D341Med (cell line): ENCODE results near the gene TRPV4.

Source experiments
- DNase-seq: peaks from one replicate; pipeline ENCODE4 v3.0.0; 2012; ENCODE audit warnings: low spot score

TRPV4 gene

DNA sequence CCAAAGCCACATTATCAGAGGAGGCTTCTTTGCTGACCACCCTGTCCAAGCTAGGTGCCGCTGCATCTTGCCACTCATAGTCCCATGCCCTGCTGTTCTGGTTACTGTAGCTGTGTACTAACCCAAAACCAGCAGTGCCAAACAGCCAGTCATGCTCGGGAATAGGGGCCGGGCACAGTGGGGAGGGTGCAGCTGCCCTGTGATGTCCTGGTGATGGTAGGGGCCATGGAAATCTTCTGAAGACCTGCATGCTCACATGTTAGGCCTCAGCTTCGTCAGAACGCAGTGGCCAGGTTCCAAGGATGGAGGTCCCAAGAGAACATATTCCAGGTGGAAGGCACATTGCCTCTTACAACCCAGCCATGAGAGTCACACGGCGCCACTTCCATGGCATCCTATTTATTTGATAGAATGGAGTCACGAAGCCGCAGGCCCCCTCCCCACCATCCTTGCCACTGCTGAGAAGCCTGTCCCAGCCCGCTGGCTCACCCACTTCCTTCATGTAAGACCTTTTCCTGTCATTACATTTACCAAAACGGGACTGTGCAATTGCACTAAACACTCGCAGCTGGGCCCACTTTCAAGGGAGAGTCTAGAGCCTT is 71.0 kb downstream of the TRPV4 start:
- DNase-seq, result peak; percentile 18

GRCh38 chr12:109760930-109761921 is 72.0 kb downstream of the TRPV4 start:
- DNase-seq, result peak; percentile 22

DNA sequence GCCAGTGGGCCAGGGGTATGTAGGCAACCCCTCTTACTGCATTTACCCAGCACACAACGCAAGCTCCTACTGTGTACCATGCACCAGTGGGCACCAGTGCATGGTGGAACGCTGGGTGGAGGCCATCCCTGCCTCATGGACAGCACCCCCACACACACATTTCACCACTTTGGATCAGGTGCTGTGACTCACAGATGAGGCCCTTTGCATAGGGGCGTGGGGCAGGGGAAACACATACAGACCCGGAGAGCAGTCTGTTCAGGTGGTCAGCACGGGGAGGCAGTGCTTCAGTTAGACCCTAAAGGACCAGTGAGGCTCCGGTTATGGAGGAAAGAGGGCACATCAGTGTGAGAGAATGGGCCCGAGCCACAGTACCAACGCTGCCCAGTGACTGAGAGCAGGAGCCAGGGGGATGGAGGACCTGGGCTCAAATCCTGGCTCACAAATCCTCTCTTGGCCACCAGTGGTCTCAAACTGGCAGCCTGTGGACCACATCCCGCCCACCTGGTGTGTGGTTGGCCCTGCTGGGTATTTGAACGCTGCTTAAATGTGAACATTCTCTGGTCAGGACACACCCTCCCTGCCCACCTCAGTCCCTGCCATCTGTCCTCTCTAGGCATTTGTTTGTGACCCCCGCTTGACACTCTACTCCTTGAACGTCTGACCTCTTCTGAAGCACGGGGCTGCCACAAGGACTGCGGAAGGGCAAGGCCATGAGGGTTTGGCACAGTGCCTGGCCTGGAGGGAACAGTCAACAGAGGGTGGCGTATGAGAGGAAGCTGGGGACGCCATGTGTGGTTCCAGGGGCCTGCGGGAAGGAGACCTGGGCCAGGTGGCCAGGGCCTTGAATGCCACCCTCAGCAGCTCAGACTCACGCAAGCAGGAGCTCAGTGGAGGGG is 72.9 kb downstream of the TRPV4 start:
- DNase-seq, result peak; percentile 19

- DNase-seq, result no peak
Observed at GRCh38 chr12:109759595-109759994, 73.6 kb downstream of the TRPV4 start.

DNA sequence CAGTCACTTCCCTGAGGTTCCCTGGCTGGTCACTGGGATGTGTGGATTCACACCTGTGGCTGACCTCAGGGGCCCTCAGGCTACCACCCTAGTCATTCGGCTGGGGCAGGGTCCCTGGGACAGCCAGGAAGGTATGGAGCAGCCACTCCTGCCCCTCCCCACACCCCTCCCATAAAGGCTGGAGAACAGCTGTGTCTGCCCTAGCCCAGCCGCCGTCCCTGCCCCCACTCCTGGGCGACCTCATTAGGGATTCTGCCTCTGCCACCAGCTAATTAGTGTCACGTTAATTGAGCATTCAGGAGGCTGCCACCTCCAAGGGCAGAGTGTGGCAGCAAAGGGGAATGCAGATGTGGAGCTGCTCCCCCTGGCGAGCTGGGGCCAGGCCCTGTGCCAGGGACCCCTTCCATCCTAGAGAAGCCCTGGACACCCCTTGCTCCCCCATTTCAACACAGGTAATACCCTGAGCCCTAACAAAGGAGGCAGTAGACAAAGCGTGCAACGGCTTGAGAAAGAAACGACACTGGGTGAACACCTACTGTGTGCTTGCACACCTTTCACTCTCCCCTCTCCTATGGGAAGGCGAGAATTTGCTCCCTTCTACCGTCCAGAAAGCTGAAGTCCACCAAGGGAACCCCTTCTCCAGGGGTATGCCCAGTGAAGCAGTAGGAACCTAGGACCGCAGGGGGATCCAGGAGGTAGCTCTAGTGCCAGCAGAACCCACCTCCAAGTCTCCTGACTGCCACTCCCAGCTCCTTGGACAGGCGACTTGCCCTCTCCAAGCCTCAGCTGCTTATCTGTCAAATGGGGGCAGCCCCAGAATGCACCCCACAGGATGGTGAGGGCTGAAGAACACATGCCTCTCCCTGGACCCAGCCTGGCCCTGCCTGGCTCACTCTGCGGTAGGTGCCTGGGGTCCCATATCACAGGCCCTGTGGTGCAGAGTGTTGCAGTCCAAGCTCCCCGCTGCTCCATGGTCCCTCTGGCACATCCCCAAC is 74.5 kb downstream of the TRPV4 start:
- DNase-seq, result no peak

DNA sequence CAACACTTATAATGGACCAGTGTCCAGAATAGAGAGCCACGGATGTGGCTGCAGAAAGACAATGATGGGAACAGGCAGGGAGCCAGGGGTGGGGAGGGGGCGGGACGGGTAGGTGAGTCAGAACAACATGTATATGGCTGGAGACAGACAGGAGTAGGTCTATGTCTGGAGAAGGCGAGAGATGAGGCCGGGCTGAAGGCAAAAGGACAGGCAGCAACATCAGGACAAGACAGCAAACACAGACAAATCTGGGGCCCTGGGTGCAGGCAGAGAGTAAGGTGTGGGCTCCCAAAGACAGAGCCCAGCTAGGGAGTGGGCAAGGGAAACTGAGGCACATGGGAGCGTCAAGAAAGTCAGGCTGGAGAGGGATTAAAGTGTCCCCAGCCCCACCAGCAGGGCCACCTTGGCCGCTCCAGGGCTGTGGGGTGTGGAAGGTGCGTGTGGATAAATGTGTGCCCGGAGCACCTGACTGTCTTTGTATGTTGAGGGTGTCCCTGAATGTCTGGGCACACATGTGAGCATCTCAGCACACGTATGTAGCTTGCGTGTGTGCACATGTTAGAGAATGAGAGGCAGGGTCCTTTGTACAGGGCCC is 75.4 kb downstream of the TRPV4 start:
- no peak for DNase-seq

- DNase-seq, result no peak
Observed at GRCh38 chr12:109756457-109756856, 76.7 kb downstream of the TRPV4 start.

GRCh38 chr12:109753959-109754358 is 79.2 kb downstream of the TRPV4 start:
- no peak for DNase-seq

DNA sequence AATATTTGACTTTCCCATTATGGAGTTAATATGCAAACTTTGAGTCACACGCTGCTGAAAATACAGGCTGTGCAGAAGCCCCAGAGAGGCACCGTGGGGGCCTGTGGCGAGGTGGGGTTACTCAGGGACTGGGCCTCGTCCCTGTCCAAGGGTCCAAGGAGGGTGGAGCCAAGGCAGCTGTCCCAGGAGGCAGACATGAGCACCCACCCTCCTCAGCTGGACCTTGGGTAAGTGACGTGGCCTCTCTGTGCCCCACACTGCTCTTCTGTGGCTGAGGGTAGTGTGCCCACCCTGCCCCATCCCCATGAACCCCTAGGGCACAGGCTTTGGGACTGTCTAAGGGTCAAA is 80.2 kb downstream of the TRPV4 start:
- DNase-seq, result no peak

DNA sequence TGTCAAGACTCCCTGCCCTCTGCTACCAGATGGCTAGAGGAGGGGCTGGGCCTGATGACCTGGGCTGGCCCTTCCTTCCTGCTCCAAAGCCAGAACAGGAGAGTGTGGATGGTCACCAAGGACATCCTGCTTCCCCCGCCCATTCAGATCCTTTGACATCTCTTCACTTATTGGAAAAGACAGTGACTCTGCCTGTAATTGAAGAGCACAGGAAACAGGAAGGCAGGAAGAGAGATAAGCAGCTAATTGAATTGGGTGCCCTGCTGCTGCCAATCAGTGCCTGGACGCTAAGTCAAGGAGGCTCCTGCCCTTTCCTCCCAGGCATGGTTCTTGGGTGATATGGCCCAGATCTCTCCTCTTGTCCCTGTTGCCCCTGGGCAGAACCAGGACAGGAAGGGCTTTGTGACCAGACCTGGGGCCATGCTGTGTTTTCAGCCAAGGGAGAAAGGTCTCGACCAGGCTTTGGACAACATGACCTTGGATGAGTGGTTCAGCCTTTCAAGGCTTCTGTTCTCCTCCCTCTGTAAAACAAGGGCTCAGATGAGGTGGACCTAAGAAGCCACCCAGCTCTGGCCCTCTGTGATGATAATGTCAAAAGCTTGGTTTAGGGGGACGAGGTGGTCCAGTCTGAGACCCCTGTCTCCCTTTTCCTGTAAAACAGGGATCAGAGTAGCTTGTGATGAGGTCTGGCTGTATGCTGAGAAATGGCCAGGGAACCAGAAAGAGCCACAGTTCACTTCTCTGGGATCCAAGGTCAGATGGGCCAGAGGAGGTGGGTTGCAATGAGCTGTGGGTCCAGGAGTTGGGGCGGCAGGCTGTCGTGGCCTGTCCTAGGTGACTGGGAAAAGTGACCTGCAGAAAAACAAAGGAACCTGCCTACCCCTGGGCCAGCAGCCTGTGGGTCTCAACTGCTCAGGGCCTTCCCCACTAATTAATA is 80.8 kb downstream of the TRPV4 start:
- DNase-seq, result no peak

DNA sequence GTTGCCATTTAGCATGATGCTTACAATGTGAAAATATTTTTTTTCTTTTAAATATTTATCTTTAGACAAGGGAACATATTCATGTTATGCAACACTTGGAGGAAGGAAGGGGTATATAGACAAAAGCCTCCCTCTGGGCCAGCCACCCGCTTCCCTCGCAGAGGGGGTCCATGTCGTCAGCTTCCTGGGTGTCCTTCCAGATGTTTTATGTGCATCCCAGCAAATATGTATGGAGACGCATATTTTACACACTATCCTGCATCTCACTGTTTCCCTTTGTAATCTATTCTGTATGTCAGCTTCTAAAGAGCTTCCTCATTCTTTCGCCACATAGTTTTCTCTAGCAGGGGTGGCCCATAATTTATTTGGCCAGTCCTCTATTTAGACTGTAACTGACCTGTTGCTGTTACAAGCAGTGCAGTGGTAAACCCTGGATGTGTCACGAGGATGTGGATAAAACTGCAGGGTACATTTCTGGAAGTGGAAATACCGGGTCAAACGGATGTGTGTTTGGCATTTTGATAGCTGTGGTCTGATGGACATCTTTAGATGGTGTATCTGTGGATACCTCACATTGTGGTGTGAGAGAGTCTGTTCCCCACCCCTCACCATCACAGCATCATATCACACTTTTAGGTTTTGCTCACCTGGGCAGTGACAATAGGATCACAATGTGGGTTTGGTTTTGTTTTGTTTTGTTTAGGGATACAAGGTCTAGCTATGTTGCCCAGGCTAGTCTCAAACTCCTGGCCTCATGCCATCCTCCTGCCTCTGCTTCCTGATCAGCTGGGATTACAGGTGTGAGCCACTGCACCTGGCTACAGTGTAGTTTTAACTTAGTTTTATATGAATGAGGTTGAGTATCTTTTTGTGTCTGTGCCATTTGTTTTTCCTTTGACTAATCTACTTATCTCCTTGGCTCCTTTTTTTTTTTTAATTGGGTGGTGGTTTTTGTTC is 87.9 kb downstream of the TRPV4 start:
- no peak for DNase-seq

- DNase-seq, result no peak
Observed at GRCh38 chr12:109744026-109744425, 89.2 kb downstream of the TRPV4 start.

DNA sequence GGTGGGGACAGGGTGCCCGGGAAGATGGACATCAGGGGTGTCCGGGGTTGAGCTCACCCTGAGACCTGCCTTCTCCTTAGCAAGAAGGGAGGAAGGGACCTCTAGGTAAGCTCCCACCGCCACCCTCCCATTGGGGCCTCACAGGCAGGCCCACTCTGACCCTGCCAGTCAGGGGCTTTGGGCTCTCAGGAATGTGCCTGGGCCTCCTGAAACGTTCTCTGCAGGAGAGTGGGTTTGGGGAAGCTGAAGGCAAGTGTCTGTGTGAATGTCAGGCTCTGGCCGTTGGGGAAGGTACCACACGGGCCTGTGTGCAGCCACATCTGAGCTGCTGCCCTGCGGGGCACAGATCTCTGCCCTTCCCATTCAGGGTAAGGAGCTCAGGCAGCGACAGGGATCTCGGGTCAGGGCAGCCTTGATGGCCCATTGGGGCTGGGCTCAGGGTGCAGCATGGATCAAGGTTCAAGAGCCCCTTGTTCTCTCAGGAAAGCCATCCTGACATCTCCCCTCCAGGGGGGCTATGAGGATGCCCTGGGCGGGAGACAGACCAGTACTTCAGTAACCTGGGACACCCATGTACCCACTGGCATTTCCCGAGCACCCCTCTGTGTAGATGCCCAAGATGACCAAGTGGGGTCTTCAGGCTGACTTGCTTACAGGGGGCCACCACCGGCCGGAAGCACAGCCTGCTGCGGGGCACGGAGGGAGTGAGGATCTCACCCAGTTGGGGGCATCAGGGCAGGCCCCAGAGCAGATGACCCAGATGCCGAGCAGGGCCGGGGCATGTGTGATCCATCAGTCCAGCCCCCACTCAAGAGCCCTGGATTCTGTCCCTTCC is 89.9 kb downstream of the TRPV4 start:
- DNase-seq, result no peak

DNA sequence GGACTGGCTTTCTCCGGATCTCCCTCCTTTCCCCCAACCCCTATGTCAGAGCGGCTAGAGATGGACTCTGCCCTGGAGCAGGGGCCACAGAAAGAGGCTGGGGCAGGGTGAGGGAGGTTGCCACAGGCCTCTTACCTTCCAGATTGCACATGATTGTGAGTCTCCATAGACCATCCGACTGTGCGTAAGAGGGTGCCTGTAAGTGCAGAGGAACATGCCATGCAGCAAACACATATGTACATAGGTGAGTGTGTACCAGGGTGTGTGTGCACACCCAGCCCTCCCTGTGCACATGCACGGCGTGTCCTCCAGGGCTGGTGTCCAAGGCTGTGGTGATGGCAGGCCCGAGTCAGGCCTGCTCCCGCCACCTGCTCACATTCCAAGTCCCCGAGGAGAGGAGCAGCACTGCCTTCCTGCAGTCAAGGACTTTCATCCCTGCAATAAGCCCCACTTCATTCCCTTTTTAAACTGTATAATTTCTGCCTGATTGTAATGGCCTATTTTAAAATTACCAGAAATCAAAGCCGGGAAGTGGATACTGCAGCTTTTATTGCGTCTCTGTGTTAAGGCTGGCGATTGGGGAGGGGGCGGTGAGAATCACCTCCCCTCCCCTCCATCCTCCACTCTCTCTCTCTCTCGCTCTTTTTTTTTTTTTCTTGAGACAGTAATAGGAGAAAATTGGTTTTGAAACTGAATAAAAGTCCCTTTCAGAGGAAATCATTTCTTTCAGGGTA is 91.1 kb downstream of the TRPV4 start:
- no peak for DNase-seq

GRCh38 chr12:109741286-109741969 is 91.8 kb downstream of the TRPV4 start:
- DNase-seq, result no peak

- DNase-seq, result no peak
Observed at GRCh38 chr12:109740694-109741245, 92.4 kb downstream of the TRPV4 start.
